ENCODE results near the gene GAPVD1.

The GAPVD1 gene

GRCh38 chr9:125366676-125367075, 105.0 kb downstream of the GAPVD1 start:
- no peak overlapping the region for H3K4me3 ChIP-seq (ENCODE audit: insufficient read depth, low read depth, low read length)

GRCh38 chr9:125370786-125371185, 109.2 kb downstream of the GAPVD1 start:
- Histone ChIP-seq H3K4me1 (ENCODE audit: control insufficient read depth, insufficient read depth, low read length) (peaks cover 16% of the 10 kb centered on the region), H3K4me3 (ENCODE audit: insufficient read depth, low read depth, low read length) (no peak overlapping the region), H3K27me3 (ENCODE audit: control insufficient read depth, insufficient read depth, low read length, poor library complexity, severe bottlenecking) (no peaks in the 10 kb centered on the region), H3K27ac (ENCODE audit: insufficient read depth, low read depth, low read length, poor library complexity, severe bottlenecking) (peak overlapping the region; percentile 13), H3K36me3 (ENCODE audit: control insufficient read depth, insufficient read depth, low read length) (no peaks in the 10 kb centered on the region), H3K9me3 (ENCODE audit: control insufficient read depth, low read length) (no peaks in the 10 kb centered on the region)
- 70 to 81% methylated on average over 8 of the region's 8 CpGs for WGBS, 2 experiments

More at GRCh38 chr9:125366676-125367075, 105.0 kb downstream of the GAPVD1 start:
- WGBS, 2 experiments: 75 to 76% methylated on average over 5 of the region's 5 CpGs
- Histone ChIP-seq H3K27me3 (ENCODE audit: control insufficient read depth, insufficient read depth, low read length, poor library complexity, severe bottlenecking) (no peaks in the 10 kb centered on the region), H3K36me3 (ENCODE audit: control insufficient read depth, insufficient read depth, low read length) (peaks cover 5% of the 10 kb centered on the region), H3K4me1 (ENCODE audit: control insufficient read depth, insufficient read depth, low read length) (peaks cover 7% of the 10 kb centered on the region), H3K9me3 (ENCODE audit: control insufficient read depth, low read length) (no peaks in the 10 kb centered on the region), H3K27ac (ENCODE audit: insufficient read depth, low read depth, low read length, poor library complexity, severe bottlenecking) (no peak overlapping the region)

- 90% methylated on average over 9 of the region's 9 CpGs for WGBS, 2 experiments
- H3K36me3 ChIP-seq (ENCODE audit: control insufficient read depth, insufficient read depth, low read length): no peaks in the 10 kb centered on the region
Measured at GRCh38 chr9:125372441-125373226, 111.0 kb downstream of the GAPVD1 start.

GRCh38 chr9:125374443-125375309, 113.0 kb downstream of the GAPVD1 start:
- no peak overlapping the region for H3K4me3 ChIP-seq (ENCODE audit: insufficient read depth, low read depth, low read length)

More at GRCh38 chr9:125372441-125373226, 111.0 kb downstream of the GAPVD1 start:
- Histone ChIP-seq H3K27me3 (ENCODE audit: control insufficient read depth, insufficient read depth, low read length, poor library complexity, severe bottlenecking) (no peaks in the 10 kb centered on the region), H3K4me3 (ENCODE audit: insufficient read depth, low read depth, low read length) (no peak overlapping the region), H3K27ac (ENCODE audit: insufficient read depth, low read depth, low read length, poor library complexity, severe bottlenecking) (no peak overlapping the region), H3K9me3 (ENCODE audit: control insufficient read depth, low read length) (no peaks in the 10 kb centered on the region), H3K4me1 (ENCODE audit: control insufficient read depth, insufficient read depth, low read length) (peaks cover 9% of the 10 kb centered on the region)

GRCh38 chr9:125375820-125376219, 114.2 kb downstream of the GAPVD1 start:
- Histone ChIP-seq H3K4me1 (ENCODE audit: control insufficient read depth, insufficient read depth, low read length) (peaks cover 9% of the 10 kb centered on the region), H3K27me3 (ENCODE audit: control insufficient read depth, insufficient read depth, low read length, poor library complexity, severe bottlenecking) (no peaks in the 10 kb centered on the region)
- WGBS, 2 experiments: 92 to 95% methylated on average over 9 of the region's 9 CpGs

More at GRCh38 chr9:125374443-125375309, 113.0 kb downstream of the GAPVD1 start:
- no peaks in the 10 kb centered on the region for H3K27me3 ChIP-seq (ENCODE audit: control insufficient read depth, insufficient read depth, low read length, poor library complexity, severe bottlenecking)
- H3K4me1 ChIP-seq (ENCODE audit: control insufficient read depth, insufficient read depth, low read length): peaks cover 9% of the 10 kb centered on the region
- no peaks in the 10 kb centered on the region for H3K36me3 ChIP-seq (ENCODE audit: control insufficient read depth, insufficient read depth, low read length)
- H3K9me3 ChIP-seq (ENCODE audit: control insufficient read depth, low read length): no peaks in the 10 kb centered on the region
- no peak overlapping the region for H3K27ac ChIP-seq (ENCODE audit: insufficient read depth, low read depth, low read length, poor library complexity, severe bottlenecking)
- 25 to 26% methylated on average over 24 of the region's 24 CpGs for WGBS, 2 experiments

GRCh38 chr9:125376261-125377226, 114.9 kb downstream of the GAPVD1 start:
- Histone ChIP-seq H3K27ac (ENCODE audit: insufficient read depth, low read depth, low read length, poor library complexity, severe bottlenecking) (no peak overlapping the region), H3K36me3 (ENCODE audit: control insufficient read depth, insufficient read depth, low read length) (no peaks in the 10 kb centered on the region), H3K9me3 (ENCODE audit: control insufficient read depth, low read length) (no peaks in the 10 kb centered on the region), H3K4me3 (ENCODE audit: insufficient read depth, low read depth, low read length) (no peak overlapping the region), H3K27me3 (ENCODE audit: control insufficient read depth, insufficient read depth, low read length, poor library complexity, severe bottlenecking) (no peaks in the 10 kb centered on the region), H3K4me1 (ENCODE audit: control insufficient read depth, insufficient read depth, low read length) (peaks cover 9% of the 10 kb centered on the region)
- WGBS, 2 experiments: 91 to 92% methylated on average over 24 of the region's 24 CpGs

More at GRCh38 chr9:125375820-125376219, 114.2 kb downstream of the GAPVD1 start:
- no peak overlapping the region for H3K27ac ChIP-seq (ENCODE audit: insufficient read depth, low read depth, low read length, poor library complexity, severe bottlenecking)
- H3K4me3 ChIP-seq (ENCODE audit: insufficient read depth, low read depth, low read length): no peak overlapping the region
- no peaks in the 10 kb centered on the region for H3K36me3 ChIP-seq (ENCODE audit: control insufficient read depth, insufficient read depth, low read length)
- no peaks in the 10 kb centered on the region for H3K9me3 ChIP-seq (ENCODE audit: control insufficient read depth, low read length)

- Histone ChIP-seq H3K9me3 (ENCODE audit: control insufficient read depth, low read length) (no peaks in the 10 kb centered on the region), H3K27ac (ENCODE audit: insufficient read depth, low read depth, low read length, poor library complexity, severe bottlenecking) (no peak overlapping the region), H3K4me3 (ENCODE audit: insufficient read depth, low read depth, low read length) (no peak overlapping the region), H3K27me3 (ENCODE audit: control insufficient read depth, insufficient read depth, low read length, poor library complexity, severe bottlenecking) (no peaks in the 10 kb centered on the region), H3K36me3 (ENCODE audit: control insufficient read depth, insufficient read depth, low read length) (no peaks in the 10 kb centered on the region), H3K4me1 (ENCODE audit: control insufficient read depth, insufficient read depth, low read length) (peaks cover 9% of the 10 kb centered on the region)
- 79% methylated on average over 8 of the region's 8 CpGs for WGBS, 2 experiments
Measured at GRCh38 chr9:125377584-125378250, 116.1 kb downstream of the GAPVD1 start.

- peaks cover 9% of the 10 kb centered on the region for H3K4me1 ChIP-seq (ENCODE audit: control insufficient read depth, insufficient read depth, low read length)
- 79 to 82% methylated on average over 9 of the region's 9 CpGs for WGBS, 2 experiments
- no peaks in the 10 kb centered on the region for H3K27me3 ChIP-seq (ENCODE audit: control insufficient read depth, insufficient read depth, low read length, poor library complexity, severe bottlenecking)
- no peaks in the 10 kb centered on the region for H3K9me3 ChIP-seq (ENCODE audit: control insufficient read depth, low read length)
- H3K4me3 ChIP-seq (ENCODE audit: insufficient read depth, low read depth, low read length): no peak overlapping the region
- H3K36me3 ChIP-seq (ENCODE audit: control insufficient read depth, insufficient read depth, low read length): no peaks in the 10 kb centered on the region
- H3K27ac ChIP-seq (ENCODE audit: insufficient read depth, low read depth, low read length, poor library complexity, severe bottlenecking): no peak overlapping the region
Measured at GRCh38 chr9:125378778-125379177, 117.2 kb downstream of the GAPVD1 start.

GRCh38 chr9:125379208-125379607, 117.6 kb downstream of the GAPVD1 start:
- Histone ChIP-seq H3K4me3 (ENCODE audit: insufficient read depth, low read depth, low read length) (no peak overlapping the region), H3K4me1 (ENCODE audit: control insufficient read depth, insufficient read depth, low read length) (peaks cover 5% of the 10 kb centered on the region), H3K27ac (ENCODE audit: insufficient read depth, low read depth, low read length, poor library complexity, severe bottlenecking) (no peak overlapping the region), H3K9me3 (ENCODE audit: control insufficient read depth, low read length) (no peaks in the 10 kb centered on the region), H3K36me3 (ENCODE audit: control insufficient read depth, insufficient read depth, low read length) (no peaks in the 10 kb centered on the region), H3K27me3 (ENCODE audit: control insufficient read depth, insufficient read depth, low read length, poor library complexity, severe bottlenecking) (no peaks in the 10 kb centered on the region)
- WGBS, 2 experiments: 84 to 85% methylated on average over 5 of the region's 5 CpGs

Measured in ectodermal cell (in vitro differentiated cells).